GM12891 (cell line): ENCODE data around the gene PMAIP1.

Experiments
- POLR2A ChIP-seq: IDR thresholded peaks from 2 replicates; pipeline ENCODE4 v1.6.1; 2011; ENCODE audit warnings: low read depth, low read length, control low read depth
- POLR2AphosphoS5 ChIP-seq: IDR thresholded peaks from 2 replicates; pipeline ENCODE4 v1.6.1; 2011; ENCODE audit warnings: low read depth, low read length, control low read depth
- SPI1 ChIP-seq: IDR thresholded peaks from 2 replicates; pipeline ENCODE4 v1.6.1; 2011; ENCODE audit warnings: low read depth, low read length, control low read depth
- TAF1 ChIP-seq: IDR thresholded peaks from 2 replicates; pipeline ENCODE4 v1.6.1; 2011; ENCODE audit warnings: low read depth, low read length, control low read depth

- TF ChIP-seq POLR2A (no peak), POLR2AphosphoS5 (no peak), SPI1 (no peak), TAF1 (no peak)
These were observed 32.6 kb downstream of the PMAIP1 start for GRCh38 chr18:59932401-59932800.
